SK-N-SH treated with all-trans-retinoic acid at 6 μM for 48 hours (cell line): ENCODE results near the gene PRKCB.

Source experiments
- ATAC-seq: fragments of 200-7000 bp; cut with Tn5 transposase; 3 replicates; pipeline ENCODE4 v1.9.1; 2020; ENCODE audit warnings: mild to moderate bottlenecking, moderate library complexity
- ARNTL ChIP-seq: fragments of 450-650 bp; formaldehyde crosslinking; IDR thresholded peaks from 2 replicates; pipeline ENCODE4 v1.5.0; 2020; ENCODE audit warnings: low read depth, mild to moderate bottlenecking, moderate library complexity, borderline replicate concordance
- BACH2 ChIP-seq: fragments of 250-450 bp; sonication (Bioruptor Pico); IDR thresholded peaks from 2 replicates; pipeline ENCODE4 v1.9.0; 2021; ENCODE audit warnings: mild to moderate bottlenecking, borderline replicate concordance
- CSDC2 ChIP-seq: fragments of 250-450 bp; sonication (Bioruptor Pico); IDR thresholded peaks from 2 replicates; pipeline ENCODE4 v1.5.0; 2020; ENCODE audit warnings: mild to moderate bottlenecking, moderate library complexity
- ESRRG ChIP-seq: fragments of 250-450 bp; sonication (Bioruptor Pico); IDR thresholded peaks from 2 replicates; pipeline ENCODE4 v1.6.1; 2021; ENCODE audit warnings: mild to moderate bottlenecking
- GLIS3 ChIP-seq: fragments of 250-450 bp; sonication (Bioruptor Pico); IDR thresholded peaks from 2 replicates; pipeline ENCODE4 v1.5.0; 2020; ENCODE audit warnings: mild to moderate bottlenecking, moderate library complexity
- ISL1 ChIP-seq: fragments of 250-450 bp; sonication (Bioruptor Pico); IDR thresholded peaks from 2 replicates; pipeline ENCODE4 v2.1.2; 2022; ENCODE audit warnings: mild to moderate bottlenecking, moderate library complexity
- OSR1 ChIP-seq: fragments of 250-450 bp; sonication (Bioruptor Pico); IDR thresholded peaks from 2 replicates; pipeline ENCODE4 v1.8.0; 2022; ENCODE audit warnings: moderate library complexity, mild to moderate bottlenecking, inconsistent platforms
- SNAI2 ChIP-seq: fragments of 250-450 bp; sonication (Bioruptor Pico); IDR thresholded peaks from 2 replicates; pipeline ENCODE4 v1.5.0; 2020; ENCODE audit warnings: mild to moderate bottlenecking, moderate library complexity
- TOX ChIP-seq: fragments of 250-450 bp; sonication (Bioruptor Pico); IDR thresholded peaks from 2 replicates; pipeline ENCODE4 v1.8.0; 2021; ENCODE audit warnings: mild to moderate bottlenecking, moderate library complexity, borderline replicate concordance
- ZC3H10 ChIP-seq: fragments of 250-450 bp; sonication (Bioruptor Pico); IDR thresholded peaks from 2 replicates; pipeline ENCODE4 v1.5.1; 2021; ENCODE audit warnings: mild to moderate bottlenecking, moderate library complexity
- ZFP3 ChIP-seq: fragments of 250-450 bp; sonication (Bioruptor Pico); IDR thresholded peaks from 2 replicates; pipeline ENCODE4 v1.5.0; 2020; ENCODE audit warnings: mild to moderate bottlenecking, moderate library complexity
- ZFP30 ChIP-seq: fragments of 450-650 bp; formaldehyde crosslinking; IDR thresholded peaks from 2 replicates; pipeline ENCODE4 v1.5.0; 2022; ENCODE audit warnings: mild to moderate bottlenecking, moderate library complexity
- ZNF565 ChIP-seq: fragments of 450-650 bp; formaldehyde crosslinking; conservative IDR thresholded peaks from 2 replicates; pipeline ENCODE4 v1.5.0; 2020; ENCODE audit warnings: low read depth, mild to moderate bottlenecking, moderate library complexity
- ZNF8 ChIP-seq: fragments of 450-650 bp; formaldehyde crosslinking; IDR thresholded peaks from 2 replicates; pipeline ENCODE4 v1.5.0; 2020; ENCODE audit warnings: mild to moderate bottlenecking, moderate library complexity
- TF ChIP-seq, protein P1 (sequence below): fragments of 250-450 bp; sonication (Bioruptor Pico); IDR thresholded peaks from 2 replicates; pipeline ENCODE4 v1.5.1; 2021; ENCODE audit warnings: mild to moderate bottlenecking, moderate library complexity
- TF ChIP-seq, protein P2 (sequence below): fragments of 250-450 bp; sonication (Bioruptor Pico); IDR thresholded peaks from 2 replicates; pipeline ENCODE4 v1.8.0; 2020; ENCODE audit warnings: mild to moderate bottlenecking, moderate library complexity, borderline replicate concordance
- TF ChIP-seq, protein P3 (sequence below): fragments of 250-450 bp; sonication (Bioruptor Pico); IDR thresholded peaks from 2 replicates; pipeline ENCODE4 v1.8.0; 2021; ENCODE audit warnings: low read depth, mild to moderate bottlenecking, moderate library complexity, borderline replicate concordance
- TF ChIP-seq, protein P4 (sequence below): fragments of 250-450 bp; sonication (Bioruptor Pico); IDR thresholded peaks from 2 replicates; pipeline ENCODE4 v1.5.0; 2020; ENCODE audit warnings: mild to moderate bottlenecking, moderate library complexity

PRKCB gene

DNA sequence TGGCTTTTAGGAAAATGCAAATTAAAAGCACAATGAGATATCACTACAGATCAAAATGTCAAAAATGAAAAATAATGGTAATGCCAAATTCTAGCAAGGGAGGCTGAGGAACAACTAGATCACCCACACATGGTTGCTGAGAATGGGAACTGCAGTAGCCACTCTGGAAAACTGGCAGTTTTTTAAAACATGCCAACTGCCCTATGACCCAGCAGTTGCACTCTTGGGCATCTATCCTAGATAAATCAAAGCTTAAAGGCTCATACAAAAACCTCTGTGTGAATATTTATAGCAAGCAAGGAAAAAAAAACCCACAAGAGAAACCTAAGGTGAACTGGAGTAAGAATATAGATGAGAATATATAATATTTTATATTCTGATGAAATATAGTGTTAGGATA is 104.3 kb downstream of the PRKCB start (continued):
- TF ChIP-seq, protein P1, sequence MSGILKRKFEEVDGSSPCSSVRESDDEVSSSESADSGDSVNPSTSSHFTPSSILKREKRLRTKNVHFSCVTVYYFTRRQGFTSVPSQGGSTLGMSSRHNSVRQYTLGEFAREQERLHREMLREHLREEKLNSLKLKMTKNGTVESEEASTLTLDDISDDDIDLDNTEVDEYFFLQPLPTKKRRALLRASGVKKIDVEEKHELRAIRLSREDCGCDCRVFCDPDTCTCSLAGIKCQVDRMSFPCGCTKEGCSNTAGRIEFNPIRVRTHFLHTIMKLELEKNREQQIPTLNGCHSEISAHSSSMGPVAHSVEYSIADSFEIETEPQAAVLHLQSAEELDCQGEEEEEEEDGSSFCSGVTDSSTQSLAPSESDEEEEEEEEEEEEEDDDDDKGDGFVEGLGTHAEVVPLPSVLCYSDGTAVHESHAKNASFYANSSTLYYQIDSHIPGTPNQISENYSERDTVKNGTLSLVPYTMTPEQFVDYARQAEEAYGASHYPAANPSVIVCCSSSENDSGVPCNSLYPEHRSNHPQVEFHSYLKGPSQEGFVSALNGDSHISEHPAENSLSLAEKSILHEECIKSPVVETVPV (CRISPR knock-in tag) = no peak
- TF ChIP-seq ARNTL (CRISPR knock-in tag) = no peak
- TF ChIP-seq BACH2 = no peak
- TF ChIP-seq, protein P2, sequence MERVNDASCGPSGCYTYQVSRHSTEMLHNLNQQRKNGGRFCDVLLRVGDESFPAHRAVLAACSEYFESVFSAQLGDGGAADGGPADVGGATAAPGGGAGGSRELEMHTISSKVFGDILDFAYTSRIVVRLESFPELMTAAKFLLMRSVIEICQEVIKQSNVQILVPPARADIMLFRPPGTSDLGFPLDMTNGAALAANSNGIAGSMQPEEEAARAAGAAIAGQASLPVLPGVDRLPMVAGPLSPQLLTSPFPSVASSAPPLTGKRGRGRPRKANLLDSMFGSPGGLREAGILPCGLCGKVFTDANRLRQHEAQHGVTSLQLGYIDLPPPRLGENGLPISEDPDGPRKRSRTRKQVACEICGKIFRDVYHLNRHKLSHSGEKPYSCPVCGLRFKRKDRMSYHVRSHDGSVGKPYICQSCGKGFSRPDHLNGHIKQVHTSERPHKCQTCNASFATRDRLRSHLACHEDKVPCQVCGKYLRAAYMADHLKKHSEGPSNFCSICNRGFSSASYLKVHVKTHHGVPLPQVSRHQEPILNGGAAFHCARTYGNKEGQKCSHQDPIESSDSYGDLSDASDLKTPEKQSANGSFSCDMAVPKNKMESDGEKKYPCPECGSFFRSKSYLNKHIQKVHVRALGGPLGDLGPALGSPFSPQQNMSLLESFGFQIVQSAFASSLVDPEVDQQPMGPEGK (CRISPR knock-in tag) = no peak
- no peak for TF ChIP-seq ISL1 (CRISPR knock-in tag)
- TF ChIP-seq, all 23 proteins: peak for 0

DNA sequence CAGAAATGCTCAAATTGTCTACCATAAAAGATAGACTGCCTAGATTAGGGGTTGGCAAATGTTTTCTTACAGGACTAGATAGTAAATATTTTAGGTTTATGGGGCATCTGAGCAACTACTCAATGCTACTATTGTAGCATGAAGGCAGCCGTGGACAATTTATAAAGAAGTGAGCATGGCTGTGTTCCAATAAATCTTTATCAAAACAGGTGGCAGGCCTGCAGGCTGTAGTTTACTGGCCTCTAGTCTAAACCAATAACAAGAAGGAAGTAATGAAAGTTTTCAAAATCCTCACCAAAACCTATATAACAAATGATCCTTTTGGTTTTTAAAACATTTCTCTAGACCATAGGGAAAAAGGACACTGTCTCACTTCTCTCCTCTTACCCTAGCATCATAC is 105.2 kb downstream of the PRKCB start:
- ATAC-seq = no peak
- TF ChIP-seq ZNF8 (CRISPR knock-in tag) (no peak), ZFP3 (CRISPR knock-in tag) (no peak), ISL1 (CRISPR knock-in tag) (no peak), SNAI2 (no peak), GLIS3 (no peak), ZC3H10 (CRISPR knock-in tag) (no peak), CSDC2 (CRISPR knock-in tag) (no peak), BACH2 (no peak), ESRRG (CRISPR knock-in tag) (no peak)
- TF ChIP-seq, protein P2 (CRISPR knock-in tag) = no peak
- TF ChIP-seq, protein P3, sequence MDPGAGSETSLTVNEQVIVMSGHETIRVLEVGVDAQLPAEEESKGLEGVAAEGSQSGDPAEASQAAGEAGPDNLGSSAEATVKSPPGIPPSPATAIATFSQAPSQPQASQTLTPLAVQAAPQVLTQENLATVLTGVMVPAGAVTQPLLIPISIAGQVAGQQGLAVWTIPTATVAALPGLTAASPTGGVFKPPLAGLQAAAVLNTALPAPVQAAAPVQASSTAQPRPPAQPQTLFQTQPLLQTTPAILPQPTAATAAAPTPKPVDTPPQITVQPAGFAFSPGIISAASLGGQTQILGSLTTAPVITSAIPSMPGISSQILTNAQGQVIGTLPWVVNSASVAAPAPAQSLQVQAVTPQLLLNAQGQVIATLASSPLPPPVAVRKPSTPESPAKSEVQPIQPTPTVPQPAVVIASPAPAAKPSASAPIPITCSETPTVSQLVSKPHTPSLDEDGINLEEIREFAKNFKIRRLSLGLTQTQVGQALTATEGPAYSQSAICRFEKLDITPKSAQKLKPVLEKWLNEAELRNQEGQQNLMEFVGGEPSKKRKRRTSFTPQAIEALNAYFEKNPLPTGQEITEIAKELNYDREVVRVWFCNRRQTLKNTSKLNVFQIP = no peak

DNA sequence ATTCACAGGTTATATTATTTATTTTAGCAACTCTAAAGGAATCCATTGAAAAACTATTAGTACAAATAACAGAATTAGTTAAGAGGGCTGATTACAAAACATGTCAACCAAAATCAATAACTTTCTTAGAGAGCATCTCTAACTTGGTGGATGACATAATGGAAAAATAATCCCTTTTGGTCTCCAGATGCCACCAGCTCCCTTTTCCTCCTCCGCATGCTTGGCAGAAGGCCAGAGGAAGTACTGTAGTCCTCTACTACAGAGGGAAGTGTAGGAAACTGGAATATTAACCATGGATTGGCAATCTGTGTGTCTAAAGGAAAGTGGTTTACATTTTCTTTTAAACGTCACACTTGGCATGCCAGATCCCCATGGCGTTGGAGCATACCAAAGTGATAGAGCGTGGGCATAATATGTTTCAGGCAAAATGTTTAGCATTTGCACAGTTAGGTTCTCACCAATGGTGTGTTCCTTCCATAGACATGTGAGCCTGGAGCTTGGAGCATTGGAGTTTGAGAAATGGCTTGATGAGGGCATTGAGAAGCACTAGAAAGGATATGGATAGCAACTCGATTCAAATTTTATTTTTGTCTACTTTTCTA is 106.3 kb downstream of the PRKCB start:
- no peak for TF ChIP-seq ISL1 (CRISPR knock-in tag)
- TF ChIP-seq OSR1 (CRISPR knock-in tag) = no peak
- no peak for TF ChIP-seq ZNF565 (CRISPR knock-in tag)

DNA sequence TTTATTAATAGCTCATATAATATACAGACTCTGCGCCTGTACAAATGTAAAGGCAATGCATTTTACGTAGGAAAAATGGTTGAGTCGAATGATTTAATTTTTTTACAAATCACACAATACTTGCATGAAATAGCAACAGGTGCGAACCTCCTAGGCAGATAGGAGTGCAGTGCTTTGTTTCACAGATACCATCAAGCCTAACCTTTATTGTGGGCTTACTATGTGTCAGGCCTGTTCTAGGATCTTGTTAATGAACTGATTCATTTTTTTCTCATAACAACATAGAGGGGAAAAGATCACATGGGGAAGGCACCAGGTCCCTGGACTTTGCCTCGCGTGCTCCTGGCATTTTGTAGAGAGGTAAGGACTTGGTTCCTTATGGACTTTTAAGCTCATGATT is 107.8 kb downstream of the PRKCB start:
- no peak for ATAC-seq

More for the DNA sequence above, 106.3 kb downstream of the PRKCB start:
- no peak for ATAC-seq

More for the DNA sequence above, 107.8 kb downstream of the PRKCB start:
- no peak for TF ChIP-seq ZFP30 (CRISPR knock-in tag)
- no peak for TF ChIP-seq ZFP3 (CRISPR knock-in tag)
- TF ChIP-seq CSDC2 (CRISPR knock-in tag) = no peak
- no peak for TF ChIP-seq TOX
- TF ChIP-seq, protein P4, sequence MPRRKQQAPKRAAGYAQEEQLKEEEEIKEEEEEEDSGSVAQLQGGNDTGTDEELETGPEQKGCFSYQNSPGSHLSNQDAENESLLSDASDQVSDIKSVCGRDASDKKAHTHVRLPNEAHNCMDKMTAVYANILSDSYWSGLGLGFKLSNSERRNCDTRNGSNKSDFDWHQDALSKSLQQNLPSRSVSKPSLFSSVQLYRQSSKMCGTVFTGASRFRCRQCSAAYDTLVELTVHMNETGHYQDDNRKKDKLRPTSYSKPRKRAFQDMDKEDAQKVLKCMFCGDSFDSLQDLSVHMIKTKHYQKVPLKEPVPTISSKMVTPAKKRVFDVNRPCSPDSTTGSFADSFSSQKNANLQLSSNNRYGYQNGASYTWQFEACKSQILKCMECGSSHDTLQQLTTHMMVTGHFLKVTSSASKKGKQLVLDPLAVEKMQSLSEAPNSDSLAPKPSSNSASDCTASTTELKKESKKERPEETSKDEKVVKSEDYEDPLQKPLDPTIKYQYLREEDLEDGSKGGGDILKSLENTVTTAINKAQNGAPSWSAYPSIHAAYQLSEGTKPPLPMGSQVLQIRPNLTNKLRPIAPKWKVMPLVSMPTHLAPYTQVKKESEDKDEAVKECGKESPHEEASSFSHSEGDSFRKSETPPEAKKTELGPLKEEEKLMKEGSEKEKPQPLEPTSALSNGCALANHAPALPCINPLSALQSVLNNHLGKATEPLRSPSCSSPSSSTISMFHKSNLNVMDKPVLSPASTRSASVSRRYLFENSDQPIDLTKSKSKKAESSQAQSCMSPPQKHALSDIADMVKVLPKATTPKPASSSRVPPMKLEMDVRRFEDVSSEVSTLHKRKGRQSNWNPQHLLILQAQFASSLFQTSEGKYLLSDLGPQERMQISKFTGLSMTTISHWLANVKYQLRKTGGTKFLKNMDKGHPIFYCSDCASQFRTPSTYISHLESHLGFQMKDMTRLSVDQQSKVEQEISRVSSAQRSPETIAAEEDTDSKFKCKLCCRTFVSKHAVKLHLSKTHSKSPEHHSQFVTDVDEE = no peak
- TF ChIP-seq OSR1 (CRISPR knock-in tag) = no peak
- TF ChIP-seq ISL1 (CRISPR knock-in tag) = no peak
